Measurements from ENCODE around the gene CCDC68. TPM values are rescaled to one million over a fixed set of nuclear protein-coding genes. Genes with fewer than 3 reads are reported as not detected.

The CCDC68 gene
- total and polyA plus RNA-seq, 2 of the 8 experiments (the other 6 are each of a cell fraction or from before 2014, with no cell fraction given), result 0.06 to 0.80 TPM

- no peak for TF ChIP-seq CTBP2 (IDR thresholded peaks at IDR 0.05; ENCODE audit: borderline replicate concordance, insufficient read depth, insufficient read length, low read length)
- TF ChIP-seq CBX5 (IDR thresholded peaks at IDR 0.05; ENCODE audit: low read depth, low read length), result no peak
- no peak for TF ChIP-seq EP300 (IDR thresholded peaks at IDR 0.05; ENCODE audit: borderline replicate concordance in 1 of 2, low read depth in 2 of 2, low read length in 2 of 2)
Observed at GRCh38 chr18:54957296-54957832, 1.9 kb downstream of the CCDC68 start (continued).

Data from H1 (cell line).